Measurements from ENCODE around the gene MAP3K10.
"Not testable (repeated sequence)": the region's sequence is repeated elsewhere in the genome, so short reads cannot be mapped to it uniquely, and the experiment has no call there.

Gene MAP3K10

DNA sequence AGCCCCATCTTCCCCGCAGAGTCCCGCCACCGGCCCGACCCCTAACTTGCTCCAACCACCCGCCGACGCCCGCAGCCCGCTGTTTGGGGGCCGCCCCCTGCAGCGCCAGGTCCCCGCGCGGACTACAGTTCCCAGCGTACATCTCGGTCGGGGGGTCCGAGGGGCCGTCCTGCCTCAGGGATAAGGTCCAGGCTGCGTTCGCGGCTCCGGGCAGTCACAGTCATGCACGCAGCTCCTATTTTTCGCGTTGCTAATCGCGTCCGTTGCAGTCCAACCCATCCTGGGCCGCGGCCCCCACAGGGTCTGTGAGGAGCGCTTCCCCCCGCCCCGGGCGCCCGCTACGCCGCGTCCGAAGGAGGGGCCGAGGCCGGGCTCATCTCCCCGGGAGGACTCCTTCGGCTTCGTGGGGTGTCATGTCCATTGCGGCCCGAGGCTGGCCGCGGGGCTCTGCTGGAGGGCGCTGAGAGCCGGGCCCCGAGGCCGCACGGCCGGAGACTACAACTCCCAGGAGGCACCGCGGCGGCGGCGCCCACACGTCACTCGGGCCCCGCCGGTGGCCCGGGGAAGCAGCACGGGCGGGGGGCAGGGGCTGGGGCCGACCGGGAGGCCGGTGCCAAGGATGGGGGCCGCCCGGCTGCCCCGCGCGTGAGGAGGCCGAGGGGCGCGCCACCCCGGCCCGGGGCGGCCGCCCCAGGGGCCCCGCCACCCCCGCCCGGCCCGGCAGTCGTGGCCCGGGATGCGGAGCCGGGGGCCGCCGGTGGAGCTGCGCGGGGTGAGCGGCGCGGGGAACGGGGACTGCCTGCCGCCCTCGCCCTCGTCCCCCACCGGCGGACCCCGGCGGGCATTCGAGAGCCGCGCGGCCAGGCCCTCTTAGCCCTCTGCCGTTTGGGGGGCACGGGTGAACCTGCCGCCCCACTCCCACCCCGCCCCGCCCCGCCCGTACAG lies at the start of gene MAP3K10:
Gene MAP3K10 (plus strand): TSS at position 536 of the 945 bp plus-strand sequence. CDS start 606 bp downstream, outside the sequence.
- no peak for DNase-seq (ENCODE audit: low read depth, low spot score)

DNA sequence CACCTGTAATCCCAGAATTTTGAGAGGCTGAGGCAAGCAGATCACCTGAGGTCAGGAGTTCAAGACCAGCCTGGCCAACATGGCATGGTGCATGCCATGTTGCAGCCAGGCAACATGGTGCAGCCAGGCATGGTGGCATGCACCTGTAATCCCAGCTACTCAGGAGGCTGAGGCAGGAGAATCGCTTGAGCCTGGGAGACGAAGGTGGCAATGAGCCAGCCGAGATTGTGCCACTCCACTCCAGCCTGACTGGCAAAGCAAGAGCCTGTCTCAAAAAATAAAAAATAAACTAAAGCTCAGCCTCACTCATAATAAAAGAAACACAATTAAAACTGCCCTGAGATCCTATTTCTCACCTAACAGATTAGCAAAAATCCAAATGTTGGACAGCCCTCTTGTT lies 49.7 kb upstream of the MAP3K10 start:
- DNase-seq (ENCODE audit: low read depth, low spot score): no peak

DNA sequence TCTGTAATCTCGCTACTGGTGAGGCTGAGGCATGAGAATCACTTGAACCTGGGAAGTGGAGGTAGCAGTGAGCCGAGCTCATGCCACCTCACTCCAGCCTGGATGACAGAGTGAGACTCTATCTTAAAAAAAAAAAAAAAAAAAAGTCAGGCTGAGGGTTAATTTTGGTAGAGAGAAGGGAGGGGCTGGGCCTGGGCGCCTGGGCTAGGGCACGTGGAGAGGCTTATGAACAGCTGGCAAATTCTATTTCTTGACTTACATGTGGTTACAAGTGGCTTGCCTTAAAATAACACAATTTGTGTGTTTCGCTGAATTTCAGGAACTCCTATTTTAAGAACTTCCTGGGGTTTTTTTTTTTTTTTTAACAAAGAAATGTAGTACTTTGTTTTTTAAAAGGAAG lies 47.6 kb upstream of the MAP3K10 start:
- DNase-seq (ENCODE audit: low read depth, low spot score): no peak

DNA sequence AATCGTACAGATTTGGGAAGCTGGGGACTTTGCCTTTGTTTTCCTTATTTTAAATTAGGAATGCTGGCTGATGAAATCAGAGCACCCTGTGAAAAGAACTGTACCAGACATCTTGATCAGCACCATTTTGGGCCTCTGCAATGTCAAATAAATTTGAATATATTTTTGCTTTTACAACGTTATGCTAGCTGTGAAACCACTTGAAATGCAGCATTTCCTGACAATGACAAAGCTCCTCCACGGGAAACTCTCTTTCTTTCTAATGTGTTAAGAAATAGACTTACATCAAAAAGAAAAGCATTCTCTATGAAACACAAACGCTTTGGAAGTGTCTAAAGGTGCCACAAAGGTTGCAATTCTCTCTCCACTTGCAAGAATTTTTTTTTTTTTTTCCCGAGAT lies 47.1 kb upstream of the MAP3K10 start:
- no peak for DNase-seq (ENCODE audit: low read depth, low spot score)

DNA sequence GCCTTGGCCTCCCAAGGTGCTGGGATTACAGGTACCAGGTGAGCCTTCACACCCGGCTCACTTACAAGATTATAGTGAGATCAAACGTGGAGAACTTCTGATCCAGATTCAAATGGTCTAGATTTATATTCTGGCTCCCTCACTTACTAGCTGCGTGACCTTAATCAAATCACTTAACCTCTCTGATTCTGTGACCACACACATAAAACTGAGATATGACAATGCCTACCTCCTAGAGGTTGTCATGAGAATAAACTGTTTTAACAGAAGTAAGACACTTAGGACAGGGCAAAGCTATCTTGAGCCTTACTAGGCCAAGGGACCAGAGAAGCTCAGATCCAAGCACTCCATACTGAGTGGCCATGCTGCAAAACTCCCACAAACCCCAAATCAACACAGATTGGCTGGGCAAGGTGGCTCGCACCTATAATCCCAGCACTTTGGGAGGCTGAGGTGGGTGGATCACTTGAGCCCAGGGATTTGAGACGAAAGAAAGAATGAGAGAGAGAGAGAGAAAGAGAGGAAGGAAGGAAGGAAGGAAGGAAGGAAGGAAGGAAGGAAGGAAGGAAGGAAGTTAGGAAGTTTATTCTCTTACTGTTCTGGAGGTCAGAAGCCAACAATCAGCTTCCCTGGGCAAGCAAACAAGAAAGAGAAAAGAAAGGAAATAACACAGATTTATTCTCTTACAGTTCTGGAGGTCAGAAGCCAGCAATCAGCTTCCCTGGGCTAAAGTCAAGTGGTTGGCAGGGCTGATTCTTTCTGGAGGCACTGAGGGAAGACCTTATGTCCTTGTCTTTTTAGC lies 46.1 kb upstream of the MAP3K10 start:
- no peak for DNase-seq (ENCODE audit: low read depth, low spot score)

DNA sequence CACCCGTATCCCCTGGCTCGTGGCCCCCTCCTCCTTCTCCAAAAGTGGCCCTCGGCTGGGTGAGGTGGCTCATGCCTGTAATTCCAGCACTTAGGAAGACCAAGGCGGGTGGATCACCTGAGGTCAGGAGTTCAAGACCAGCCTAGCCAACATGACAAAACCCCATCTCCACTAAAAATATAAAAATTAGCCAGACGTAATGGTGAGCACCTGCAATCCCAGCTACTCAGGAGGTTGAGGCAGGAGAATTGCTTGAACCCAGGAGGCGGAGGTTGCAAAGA lies 45.5 kb upstream of the MAP3K10 start:
- DNase-seq (ENCODE audit: low read depth, low spot score): not testable (repeated sequence)

DNA sequence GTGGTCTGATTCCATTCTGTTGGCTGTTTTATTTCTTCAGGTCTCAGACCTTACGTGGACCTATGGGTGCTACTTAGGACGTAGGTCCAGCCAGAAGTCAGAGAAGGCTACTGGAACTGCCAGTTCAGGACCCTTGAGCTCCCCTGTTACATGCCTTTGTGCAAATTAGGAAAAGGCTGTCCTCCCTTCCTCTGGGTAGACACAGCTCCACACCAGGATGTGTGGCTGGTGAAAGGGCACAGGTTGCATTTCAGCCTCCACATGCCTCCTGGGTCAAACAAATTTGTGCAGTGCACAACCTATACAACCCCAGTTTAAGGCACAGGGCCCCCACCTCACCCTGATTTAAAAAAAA lies 43.9 kb upstream of the MAP3K10 start:
- no peak for DNase-seq (ENCODE audit: low read depth, low spot score)

DNA sequence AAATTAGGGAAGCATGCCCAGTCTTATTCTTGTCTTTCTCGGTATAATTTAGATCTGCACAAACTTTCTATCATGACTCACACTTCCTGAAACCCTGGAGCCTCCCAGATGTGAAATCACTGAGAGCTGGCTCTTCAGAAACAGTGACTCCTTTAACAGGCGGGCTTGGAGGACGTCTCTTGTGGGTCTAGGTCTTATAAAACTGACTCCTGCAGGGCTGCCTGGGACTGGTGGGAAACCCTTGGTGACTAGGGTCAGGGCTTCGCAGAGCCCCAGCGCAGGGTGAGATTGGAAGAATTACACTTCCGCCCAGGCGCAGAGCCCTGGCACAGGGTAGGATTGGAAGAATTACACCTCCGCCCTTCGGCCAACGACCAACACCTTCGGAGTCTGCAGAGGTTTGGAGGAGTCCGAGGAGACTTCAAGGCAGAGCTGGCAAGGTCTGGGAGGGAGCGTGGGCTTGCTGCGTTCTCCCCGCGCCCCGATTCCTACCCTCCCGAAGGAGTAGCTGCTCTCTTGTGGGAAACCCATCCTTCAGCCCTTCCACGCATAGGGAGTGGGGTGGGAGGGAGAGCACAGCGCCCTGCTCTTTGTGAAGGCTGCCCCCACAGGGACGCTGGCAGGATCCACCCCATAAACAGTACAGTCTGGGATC lies 43.4 kb upstream of the MAP3K10 start:
- no peak for DNase-seq (ENCODE audit: low read depth, low spot score)

DNA sequence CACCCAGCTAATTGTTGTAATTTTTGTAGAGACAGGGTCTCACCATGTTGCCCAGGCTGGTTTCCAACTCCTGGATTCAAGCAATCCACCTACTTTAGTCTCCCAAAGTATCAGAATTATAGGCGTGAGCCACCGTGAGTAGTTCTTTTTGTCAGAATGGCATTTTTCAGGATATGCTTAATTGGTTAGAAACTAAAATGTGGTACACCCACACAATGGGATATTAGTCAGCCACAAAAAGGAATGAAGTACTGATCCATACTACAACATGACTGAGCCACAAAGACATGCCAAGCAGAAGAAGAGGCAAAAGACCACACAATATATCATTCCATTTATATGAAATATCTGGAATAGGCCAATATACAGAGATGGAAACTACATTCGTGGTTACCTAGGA lies 41.7 kb upstream of the MAP3K10 start:
- no peak for DNase-seq (ENCODE audit: low read depth, low spot score)

DNA sequence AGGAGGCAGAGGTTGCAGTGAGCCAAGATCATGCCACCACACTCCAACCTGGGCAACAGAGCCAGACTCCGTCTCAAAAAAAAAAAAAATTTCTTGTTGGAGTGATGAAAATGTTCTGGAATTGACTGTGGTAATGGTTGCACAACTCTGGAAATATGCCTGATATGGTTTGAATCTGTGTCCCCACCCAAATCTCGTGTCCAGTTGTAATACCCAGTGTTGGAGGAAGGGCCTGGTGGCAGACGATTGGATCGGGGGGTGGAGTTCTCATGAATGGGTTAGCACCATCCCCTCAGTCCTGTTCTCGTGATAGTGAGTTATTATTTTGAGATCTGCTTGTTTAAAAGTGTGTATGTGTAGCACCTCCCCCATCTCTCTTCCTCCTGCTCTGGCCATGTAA lies 41.1 kb upstream of the MAP3K10 start:
- no peak for DNase-seq (ENCODE audit: low read depth, low spot score)

DNA sequence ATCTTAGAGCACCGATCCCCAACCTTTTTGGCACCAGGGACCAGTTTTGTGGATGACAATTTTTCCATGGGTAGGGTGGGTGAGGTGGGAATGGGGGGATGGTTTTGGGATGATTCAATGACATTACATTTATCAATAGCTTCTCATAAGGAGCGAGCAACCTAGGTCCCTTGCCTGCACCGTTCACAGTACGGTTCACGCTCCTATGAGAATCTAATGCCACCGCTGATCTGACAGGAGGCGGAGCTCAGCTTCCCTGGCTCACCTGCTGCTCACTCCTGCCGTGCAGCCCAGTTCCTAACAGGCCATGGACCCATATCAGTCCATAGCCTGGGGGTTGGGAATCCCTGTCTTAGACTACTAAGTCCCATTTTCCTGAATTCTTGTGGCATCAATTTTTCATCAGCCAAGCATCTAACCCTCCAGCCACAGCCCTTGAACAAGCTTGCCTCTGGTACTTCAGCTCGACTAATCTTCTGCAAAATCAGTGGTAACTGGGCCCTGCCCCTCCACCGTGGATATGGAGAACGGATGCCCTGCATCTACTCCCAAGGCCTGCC lies 37.0 kb upstream of the MAP3K10 start:
- no peak for DNase-seq (ENCODE audit: low read depth, low spot score)

DNA sequence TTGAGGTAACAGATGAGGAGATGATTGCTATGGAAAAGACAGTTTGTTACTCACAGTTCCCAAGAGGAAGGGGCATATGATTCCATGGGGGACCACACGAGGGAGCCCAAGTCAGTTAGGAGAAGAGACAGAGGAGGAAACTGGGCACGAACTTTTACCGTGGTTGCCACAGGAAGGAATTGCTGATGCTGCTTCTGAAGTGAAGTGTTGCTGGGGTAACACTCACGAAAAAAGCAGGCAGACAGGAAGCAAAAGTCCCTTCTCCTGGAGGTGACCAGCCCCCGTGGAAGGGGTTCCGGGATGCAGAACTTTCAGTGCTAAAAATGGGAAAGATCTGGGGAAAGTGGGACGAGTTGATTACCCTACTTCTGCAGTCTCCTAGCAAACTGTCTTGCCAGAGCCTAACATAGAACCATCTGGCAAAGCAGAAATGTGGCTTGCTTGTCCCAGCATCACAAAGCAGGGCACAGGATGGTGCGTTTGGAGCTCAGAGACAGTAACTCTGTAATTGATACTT lies 35.4 kb upstream of the MAP3K10 start:
- DNase-seq (ENCODE audit: low read depth, low spot score): peak; percentile 30

DNA sequence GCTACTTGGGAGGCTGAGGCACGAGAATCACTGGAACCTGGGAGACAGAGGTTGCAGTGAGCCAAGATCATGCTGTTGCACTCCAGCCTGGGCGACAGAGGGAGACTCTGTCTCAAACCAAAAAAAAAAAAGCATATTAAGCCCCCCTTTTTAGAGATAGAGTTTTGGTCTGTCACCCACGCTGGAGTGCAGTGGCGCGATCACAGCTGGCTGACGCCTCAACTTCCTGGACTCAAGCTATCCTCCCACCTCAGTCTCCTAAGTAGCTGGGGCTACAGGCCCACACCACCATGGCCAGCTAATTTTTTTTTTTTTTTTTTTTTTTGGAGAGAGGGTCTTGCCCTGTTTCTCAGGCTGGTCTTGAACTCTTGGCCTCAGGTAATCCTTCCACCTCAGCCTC lies 34.2 kb upstream of the MAP3K10 start:
- DNase-seq (ENCODE audit: low read depth, low spot score): no peak

DNA sequence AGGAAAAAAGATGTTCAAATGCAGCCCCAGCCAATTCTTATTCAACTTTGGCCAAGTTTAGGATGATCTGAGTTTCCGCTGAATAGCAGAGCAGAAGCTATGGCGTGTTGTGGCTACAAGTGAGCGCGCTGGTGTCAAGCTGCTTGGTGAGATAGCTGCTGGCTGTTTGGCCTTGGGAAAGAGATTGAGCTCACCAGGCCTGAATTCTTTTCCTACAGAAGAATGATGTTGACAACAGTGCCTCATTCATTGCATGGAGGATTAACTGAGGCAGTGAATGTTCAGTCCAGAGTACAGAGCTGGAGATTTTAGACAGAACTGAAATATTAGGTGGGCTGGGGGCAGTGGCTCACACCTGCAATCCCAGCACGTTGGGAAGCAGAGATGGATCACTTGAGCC lies 31.5 kb upstream of the MAP3K10 start:
- no peak for DNase-seq (ENCODE audit: low read depth, low spot score)

DNA sequence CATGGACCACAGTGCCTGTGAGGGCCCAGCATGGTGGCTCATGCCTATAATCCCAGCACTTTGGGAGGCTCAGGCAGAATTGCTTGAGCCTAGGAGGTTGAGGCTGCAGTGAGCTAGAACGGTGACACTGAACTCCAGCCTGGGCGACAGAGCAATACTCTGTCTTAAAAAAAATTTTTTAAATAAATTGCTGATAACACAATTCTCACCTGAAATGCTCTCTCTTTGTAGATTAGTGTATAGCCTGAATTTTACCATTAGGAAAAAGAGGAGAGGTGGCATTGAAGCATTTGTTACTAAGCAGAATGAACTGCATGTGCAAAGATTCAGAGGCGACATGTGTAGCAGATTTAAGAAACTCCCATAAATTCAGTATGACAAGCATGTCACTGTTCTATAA lies 29.1 kb upstream of the MAP3K10 start:
- DNase-seq (ENCODE audit: low read depth, low spot score): no peak

DNA sequence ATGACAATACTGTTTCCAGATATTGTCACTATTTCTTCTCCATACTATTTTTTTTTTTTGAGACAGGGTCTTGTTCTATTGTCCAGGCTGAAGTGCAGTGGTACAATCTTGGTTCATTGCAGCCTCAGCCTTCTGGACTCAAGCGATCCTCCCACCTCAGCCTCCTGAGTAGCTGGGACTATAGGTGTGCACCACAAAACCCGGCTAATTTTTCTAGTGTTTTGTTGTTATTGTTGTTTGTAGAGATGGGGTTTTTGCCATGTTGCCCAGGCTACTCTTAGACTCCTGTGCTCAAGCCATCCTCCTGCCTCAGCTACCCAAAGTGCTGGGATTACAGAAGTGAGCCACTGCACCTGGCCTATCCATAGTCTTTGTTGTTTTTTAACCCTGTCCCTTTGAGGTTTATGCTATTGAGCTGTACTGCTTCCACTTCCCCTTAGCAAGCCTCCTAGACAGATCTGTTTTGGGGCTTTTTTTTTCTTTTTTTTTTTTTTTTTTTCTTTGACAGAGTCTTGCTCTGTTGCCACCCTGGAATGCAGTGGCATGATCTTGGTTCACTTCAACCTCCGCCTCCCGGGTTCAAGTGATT lies 27.6 kb upstream of the MAP3K10 start:
- no peak for DNase-seq (ENCODE audit: low read depth, low spot score)

DNA sequence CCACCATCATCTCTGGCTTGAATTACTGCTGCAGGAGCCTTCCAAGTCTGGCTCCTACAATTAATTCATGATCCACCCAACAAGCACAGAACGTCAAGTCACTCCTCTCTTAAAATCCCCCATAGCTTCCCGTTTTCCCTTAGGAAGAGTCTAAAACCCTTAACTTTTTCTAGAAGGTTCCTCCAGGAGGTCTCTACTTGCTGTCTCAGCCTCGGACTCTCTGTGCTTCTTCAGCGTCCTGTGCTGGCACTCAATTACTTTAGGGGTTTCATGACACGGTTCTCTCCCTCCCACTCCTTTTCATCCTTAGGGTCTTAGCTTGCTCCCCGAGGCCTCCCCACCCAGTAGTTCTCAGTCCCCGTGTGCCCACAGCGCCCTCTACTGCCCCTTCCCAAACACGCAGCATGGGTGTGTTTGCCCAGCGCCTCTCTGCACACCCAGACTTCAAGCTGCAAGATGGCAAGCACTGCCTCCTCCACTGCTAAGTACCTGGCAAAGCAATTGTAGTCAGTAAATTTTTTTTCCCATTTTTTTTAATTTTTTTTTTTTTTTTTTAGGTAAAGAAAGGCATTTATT lies 25.8 kb upstream of the MAP3K10 start:
- peak; percentile 40 for DNase-seq (ENCODE audit: low read depth, low spot score)

DNA sequence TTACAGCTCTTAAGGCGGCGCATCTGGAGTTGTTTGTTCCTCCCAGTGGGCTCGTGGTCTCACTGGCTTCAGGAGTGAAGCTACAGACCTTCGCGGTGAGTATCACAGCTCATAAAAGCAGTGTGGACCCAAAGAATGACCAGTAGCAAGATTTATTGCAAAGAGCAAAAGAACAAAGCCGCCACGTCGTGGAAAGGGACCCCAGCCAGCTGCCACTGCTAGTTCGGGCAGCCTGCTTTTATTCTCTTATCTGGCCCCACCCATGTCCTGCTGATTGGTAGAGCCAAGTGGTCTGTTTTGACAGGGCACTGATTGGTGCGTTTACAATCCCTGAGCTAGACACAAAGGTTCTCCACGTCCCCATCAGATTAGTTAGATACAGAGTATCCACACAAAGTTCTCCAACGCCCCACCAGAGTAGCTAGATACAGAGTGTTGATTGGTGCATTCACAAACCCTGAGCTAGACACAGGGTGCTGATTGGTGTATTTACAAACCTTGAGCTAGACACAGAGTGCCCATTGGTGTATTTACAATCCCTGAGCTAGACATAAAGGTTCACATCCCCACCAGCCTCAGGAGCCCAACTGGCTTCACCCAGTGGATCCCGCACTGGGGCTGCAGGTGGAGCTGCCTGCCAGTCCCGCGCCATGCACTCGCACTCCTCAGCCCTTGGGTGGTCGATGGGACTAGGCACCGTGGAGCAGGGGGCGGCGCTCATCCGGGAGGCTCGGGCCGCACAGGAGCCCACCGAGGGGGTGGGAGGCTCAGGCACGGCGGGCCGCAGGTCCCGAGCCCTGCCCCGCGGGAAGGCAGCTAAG lies 21.5 kb upstream of the MAP3K10 start:
- not testable (repeated sequence) for DNase-seq (ENCODE audit: low read depth, low spot score)

DNA sequence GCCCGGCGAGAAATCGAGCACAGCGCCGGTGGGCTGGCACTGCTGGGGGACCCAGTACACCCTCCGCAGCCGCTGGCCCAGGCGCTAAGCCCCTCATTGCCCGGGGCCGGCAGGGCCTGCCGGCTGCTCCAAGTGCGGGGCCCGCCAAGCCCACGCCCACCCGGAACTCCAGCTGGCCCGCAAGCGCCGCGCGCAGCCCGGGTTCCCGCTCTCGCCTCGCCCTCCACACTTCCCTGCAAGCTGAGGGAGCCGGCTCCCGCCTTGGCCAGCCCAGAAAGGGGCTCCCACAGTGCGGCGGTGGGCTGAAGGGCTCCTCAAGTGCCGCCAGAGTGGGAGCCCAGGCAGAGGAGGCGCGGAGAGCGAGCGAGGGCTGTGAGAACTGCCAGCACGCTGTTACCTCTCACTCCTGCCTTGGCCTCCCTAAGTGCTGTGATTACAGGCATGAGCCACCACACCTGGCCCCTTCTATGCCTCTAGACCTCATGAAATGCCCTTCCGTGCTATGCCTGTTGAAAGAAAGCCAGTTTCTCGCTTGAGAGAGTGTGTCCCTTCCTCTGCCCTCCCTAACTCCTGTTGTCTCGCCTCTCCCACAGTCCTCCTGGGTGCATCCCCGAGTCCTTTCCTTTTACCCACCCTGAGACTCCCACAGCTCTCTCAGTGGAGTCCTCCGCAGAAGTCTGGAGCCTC lies 20.8 kb upstream of the MAP3K10 start:
- DNase-seq (ENCODE audit: low read depth, low spot score): not testable (repeated sequence)

DNA sequence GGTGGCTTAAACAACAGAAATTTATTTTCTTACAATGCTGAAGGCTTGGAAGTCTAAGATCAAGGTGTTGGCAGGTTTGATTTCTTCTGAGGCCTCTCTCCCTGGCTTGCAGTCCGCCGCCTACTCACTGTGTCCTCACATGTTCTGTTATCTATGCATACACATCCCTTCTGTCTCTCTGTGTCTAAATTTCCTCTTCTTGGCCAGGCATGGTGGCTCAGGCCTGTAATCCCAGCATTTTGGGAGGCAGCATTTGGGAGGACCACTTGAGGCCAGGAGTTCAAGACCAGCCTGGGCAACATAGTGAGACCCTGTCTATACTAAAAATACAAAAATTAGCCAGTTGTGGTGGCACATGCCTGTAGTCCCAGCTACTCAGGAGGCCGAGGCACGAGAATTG lies 19.9 kb upstream of the MAP3K10 start:
- not testable (repeated sequence) for DNase-seq (ENCODE audit: low read depth, low spot score)
